HEK293T (cell line): ENCODE data around the gene DCTPP1.

Source experiments
- BHLHE40 ChIP-seq: fragments of 450-650 bp; IDR thresholded peaks from 2 replicates; pipeline ENCODE4 v1.6.1; 2016; ENCODE audit warnings: mild to moderate bottlenecking, moderate library complexity, borderline replicate concordance
- ELF4 ChIP-seq: fragments of 450-650 bp; IDR thresholded peaks from 2 replicates; pipeline ENCODE4 v1.6.1; 2017; ENCODE audit warnings: antibody characterized with exemption
- FOXA1 ChIP-seq: fragments of 450-650 bp; IDR thresholded peaks from 2 replicates; pipeline ENCODE4 v1.6.1; 2016; ENCODE audit warnings: mild to moderate bottlenecking
- FOXK2 ChIP-seq: fragments of 450-650 bp; IDR thresholded peaks from 2 replicates; pipeline ENCODE4 v1.6.1; 2016; ENCODE audit warnings: mild to moderate bottlenecking
- FOXM1 ChIP-seq: fragments of 450-650 bp; IDR thresholded peaks from 2 replicates; pipeline ENCODE4 v1.6.1; 2017; ENCODE audit warnings: mild to moderate bottlenecking, borderline replicate concordance
- HDGF ChIP-seq: fragments of 450-650 bp; IDR thresholded peaks from 2 replicates; pipeline ENCODE4 v1.6.1; 2017; ENCODE audit warnings: antibody characterized with exemption, borderline replicate concordance
- LEF1 ChIP-seq: fragments of 450-650 bp; IDR thresholded peaks from 2 replicates; pipeline ENCODE4 v1.6.1; 2017; ENCODE audit warnings: mild to moderate bottlenecking, borderline replicate concordance
- NFRKB ChIP-seq: fragments of 450-650 bp; IDR thresholded peaks from 2 replicates; pipeline ENCODE4 v1.6.1; 2016; ENCODE audit warnings: mild to moderate bottlenecking, moderate library complexity
- SP1 ChIP-seq: fragments of 450-650 bp; IDR thresholded peaks from 2 replicates; pipeline ENCODE4 v1.6.1; 2017
- SUZ12 ChIP-seq: fragments of 450-650 bp; IDR thresholded peaks from 2 replicates; pipeline ENCODE4 v1.6.1; 2016; ENCODE audit warnings: mild to moderate bottlenecking
- TARDBP ChIP-seq: fragments of 450-650 bp; IDR thresholded peaks from 2 replicates; pipeline ENCODE4 v1.6.1; 2016
- ZNF384 ChIP-seq: fragments of 450-650 bp; IDR thresholded peaks from 2 replicates; pipeline ENCODE4 v1.6.1; 2016
- TF ChIP-seq, protein P1 (sequence below): fragments of 450-650 bp; IDR thresholded peaks from 2 replicates; pipeline ENCODE4 v1.6.1; 2016

- TF ChIP-seq BHLHE40 (no peak), ELF4 (no peak), NFRKB (no peak), SP1 (no peak), FOXK2 (no peak), FOXM1 (no peak), LEF1 (no peak), SUZ12 (no peak), TARDBP (no peak), HDGF (no peak), ZNF384 (no peak), FOXA1 (no peak)
- TF ChIP-seq, protein P1, sequence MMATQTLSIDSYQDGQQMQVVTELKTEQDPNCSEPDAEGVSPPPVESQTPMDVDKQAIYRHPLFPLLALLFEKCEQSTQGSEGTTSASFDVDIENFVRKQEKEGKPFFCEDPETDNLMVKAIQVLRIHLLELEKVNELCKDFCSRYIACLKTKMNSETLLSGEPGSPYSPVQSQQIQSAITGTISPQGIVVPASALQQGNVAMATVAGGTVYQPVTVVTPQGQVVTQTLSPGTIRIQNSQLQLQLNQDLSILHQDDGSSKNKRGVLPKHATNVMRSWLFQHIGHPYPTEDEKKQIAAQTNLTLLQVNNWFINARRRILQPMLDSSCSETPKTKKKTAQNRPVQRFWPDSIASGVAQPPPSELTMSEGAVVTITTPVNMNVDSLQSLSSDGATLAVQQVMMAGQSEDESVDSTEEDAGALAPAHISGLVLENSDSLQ = no peak
Observed at GRCh38 chr16:30383521-30383920, 46.3 kb downstream of the DCTPP1 start.
